ENCODE results near the gene SINHCAF.

Gene SINHCAF

DNA sequence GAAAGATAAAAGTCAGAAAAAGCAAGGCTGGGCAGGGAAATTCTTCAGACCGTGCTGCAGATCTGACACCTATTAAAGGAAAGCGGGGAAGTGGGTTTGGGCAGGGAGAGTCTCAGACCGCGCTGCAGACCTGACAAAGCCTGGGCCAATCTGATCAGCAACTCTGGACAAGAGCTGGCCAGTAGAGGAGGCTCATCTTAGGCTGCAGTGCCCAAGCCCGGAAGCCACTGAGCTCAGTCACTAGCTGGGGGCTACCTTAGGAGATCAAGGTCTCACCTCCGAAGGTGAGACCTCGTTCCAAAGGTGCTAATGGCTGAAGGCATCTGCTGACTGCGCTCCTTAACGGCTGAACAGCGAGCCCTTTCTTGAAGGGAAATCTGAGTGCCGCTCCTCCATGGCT, 60.2 kb downstream of the SINHCAF start:
- H3K9ac ChIP-seq (ENCODE audit: low read length) = no peak overlapping the region
- TF ChIP-seq, protein P1, sequence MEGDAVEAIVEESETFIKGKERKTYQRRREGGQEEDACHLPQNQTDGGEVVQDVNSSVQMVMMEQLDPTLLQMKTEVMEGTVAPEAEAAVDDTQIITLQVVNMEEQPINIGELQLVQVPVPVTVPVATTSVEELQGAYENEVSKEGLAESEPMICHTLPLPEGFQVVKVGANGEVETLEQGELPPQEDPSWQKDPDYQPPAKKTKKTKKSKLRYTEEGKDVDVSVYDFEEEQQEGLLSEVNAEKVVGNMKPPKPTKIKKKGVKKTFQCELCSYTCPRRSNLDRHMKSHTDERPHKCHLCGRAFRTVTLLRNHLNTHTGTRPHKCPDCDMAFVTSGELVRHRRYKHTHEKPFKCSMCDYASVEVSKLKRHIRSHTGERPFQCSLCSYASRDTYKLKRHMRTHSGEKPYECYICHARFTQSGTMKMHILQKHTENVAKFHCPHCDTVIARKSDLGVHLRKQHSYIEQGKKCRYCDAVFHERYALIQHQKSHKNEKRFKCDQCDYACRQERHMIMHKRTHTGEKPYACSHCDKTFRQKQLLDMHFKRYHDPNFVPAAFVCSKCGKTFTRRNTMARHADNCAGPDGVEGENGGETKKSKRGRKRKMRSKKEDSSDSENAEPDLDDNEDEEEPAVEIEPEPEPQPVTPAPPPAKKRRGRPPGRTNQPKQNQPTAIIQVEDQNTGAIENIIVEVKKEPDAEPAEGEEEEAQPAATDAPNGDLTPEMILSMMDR (IDR thresholded peaks at IDR 0.05; ENCODE audit: low read depth, low read length) = no peak
- no peak for TF ChIP-seq EZH2phosphoT487 (IDR thresholded peaks at IDR 0.05; ENCODE audit: low read depth)
- peaks cover 10% of the 10 kb centered on the region for H3K4me1 ChIP-seq (ENCODE audit: low read length)
- H3K4me2 ChIP-seq (ENCODE audit: low read length) = no peak overlapping the region
- no peaks in the 10 kb centered on the region for H4K20me1 ChIP-seq (ENCODE audit: insufficient read depth, low read length)
- H2AFZ ChIP-seq (ENCODE audit: low read depth, low read length) = no peak overlapping the region
- no peaks in the 10 kb centered on the region for H3K79me2 ChIP-seq (ENCODE audit: low read length)
- no peaks in the 10 kb centered on the region for H3K9me3 ChIP-seq (ENCODE audit: insufficient read depth, low read length)
- H3K4me3 ChIP-seq (ENCODE audit: low read length) = no peak overlapping the region
- H3K27ac ChIP-seq (ENCODE audit: low read length) = no peak overlapping the region
- no peaks in the 10 kb centered on the region for H3K27me3 ChIP-seq (ENCODE audit: low read depth, low read length)
- H3K36me3 ChIP-seq (replicated peaks; ENCODE audit: low read depth, low read length) = peaks cover 10% of the 10 kb centered on the region

DNA sequence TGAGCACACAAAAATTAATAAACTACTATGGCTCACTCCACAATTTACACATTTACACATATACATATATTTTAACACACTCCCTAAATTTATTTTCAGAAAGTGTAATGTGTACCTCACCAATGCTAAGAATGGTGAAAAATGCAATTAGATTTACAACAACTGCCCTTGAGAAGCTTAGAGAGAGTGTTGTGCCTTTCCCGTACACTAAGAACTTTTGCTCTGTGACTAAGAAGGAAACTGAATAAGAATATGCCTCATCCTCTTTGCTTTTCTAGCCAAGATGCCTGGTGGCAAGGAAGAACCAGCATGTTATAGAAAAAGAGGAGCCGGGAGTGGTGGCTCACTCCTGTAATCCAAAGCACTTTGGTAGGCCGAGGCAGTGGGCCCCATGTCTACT, 62.3 kb downstream of the SINHCAF start:
- no peaks in the 10 kb centered on the region for H3K27me3 ChIP-seq (ENCODE audit: low read depth, low read length)
- H3K9me3 ChIP-seq (ENCODE audit: insufficient read depth, low read length) = no peaks in the 10 kb centered on the region
- H3K4me2 ChIP-seq (ENCODE audit: low read length) = no peak overlapping the region
- no peak overlapping the region for H3K27ac ChIP-seq (ENCODE audit: low read length)
- no peaks in the 10 kb centered on the region for H3K79me2 ChIP-seq (ENCODE audit: low read length)
- H3K36me3 ChIP-seq (replicated peaks; ENCODE audit: low read depth, low read length) = no peaks in the 10 kb centered on the region
- no peak overlapping the region for H3K9ac ChIP-seq (ENCODE audit: low read length)
- TF ChIP-seq, protein P1 (IDR thresholded peaks at IDR 0.05; ENCODE audit: low read depth, low read length) = no peak
- no peak for TF ChIP-seq EZH2phosphoT487 (IDR thresholded peaks at IDR 0.05; ENCODE audit: low read depth)
- peaks cover 10% of the 10 kb centered on the region for H3K4me1 ChIP-seq (ENCODE audit: low read length)
- no peak overlapping the region for H2AFZ ChIP-seq (ENCODE audit: low read depth, low read length)
- no peak overlapping the region for H3K4me3 ChIP-seq (ENCODE audit: low read length)
- no peaks in the 10 kb centered on the region for H4K20me1 ChIP-seq (ENCODE audit: insufficient read depth, low read length)

DNA sequence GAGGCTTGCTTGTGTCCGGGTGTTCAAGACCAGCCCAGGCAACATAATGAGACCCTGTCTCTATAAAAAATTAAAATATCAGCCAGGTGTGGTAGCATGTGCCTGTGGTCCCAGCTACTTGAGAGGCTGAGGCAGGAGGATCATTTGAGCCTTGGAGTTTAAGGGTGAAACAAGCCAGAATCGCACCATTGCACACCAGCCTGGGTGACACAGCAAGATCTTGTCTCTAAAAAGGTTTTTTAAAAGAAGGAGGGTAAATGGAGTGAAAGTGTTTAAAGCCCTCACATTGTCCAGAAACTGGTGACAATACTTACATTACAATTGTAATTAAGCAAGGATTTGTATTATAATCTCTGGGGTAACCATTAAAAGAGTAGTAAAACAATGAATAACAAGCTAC, 64.2 kb downstream of the SINHCAF start:
- Histone ChIP-seq H3K9me3 (ENCODE audit: insufficient read depth, low read length) (no peaks in the 10 kb centered on the region), H2AFZ (ENCODE audit: low read depth, low read length) (no peak overlapping the region), H3K4me2 (ENCODE audit: low read length) (no peak overlapping the region), H3K36me3 (replicated peaks; ENCODE audit: low read depth, low read length) (no peaks in the 10 kb centered on the region), H3K4me1 (ENCODE audit: low read length) (peaks cover 10% of the 10 kb centered on the region), H4K20me1 (ENCODE audit: insufficient read depth, low read length) (no peaks in the 10 kb centered on the region), H3K27ac (ENCODE audit: low read length) (no peak overlapping the region), H3K9ac (ENCODE audit: low read length) (no peak overlapping the region), H3K27me3 (ENCODE audit: low read depth, low read length) (no peaks in the 10 kb centered on the region), H3K4me3 (ENCODE audit: low read length) (no peak overlapping the region), H3K79me2 (ENCODE audit: low read length) (no peaks in the 10 kb centered on the region)
- no peak for TF ChIP-seq EZH2phosphoT487 (IDR thresholded peaks at IDR 0.05; ENCODE audit: low read depth)
- TF ChIP-seq, protein P1 (IDR thresholded peaks at IDR 0.05; ENCODE audit: low read depth, low read length) = no peak

DNA sequence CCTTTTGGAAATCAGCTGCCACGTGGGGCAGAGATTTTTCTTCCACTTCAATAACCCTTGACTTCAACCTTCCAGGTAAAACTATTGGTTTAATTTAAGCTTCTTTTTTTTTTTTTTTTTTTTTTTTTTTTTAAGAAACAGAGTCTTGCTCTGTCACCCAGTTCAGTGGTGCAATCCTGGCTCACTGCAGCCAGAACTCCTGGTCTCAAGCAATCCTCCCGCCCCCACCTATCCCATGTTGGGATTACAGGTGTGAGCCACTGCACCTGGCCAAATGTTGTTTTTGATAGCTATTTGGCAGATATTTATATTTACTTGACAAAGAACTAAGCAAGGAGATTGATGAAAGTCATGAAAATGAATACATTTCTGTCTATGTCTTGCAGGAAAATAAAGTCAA, 65.1 kb downstream of the SINHCAF start:
- Histone ChIP-seq H3K9me3 (ENCODE audit: insufficient read depth, low read length) (no peaks in the 10 kb centered on the region), H2AFZ (ENCODE audit: low read depth, low read length) (no peak overlapping the region), H3K4me3 (ENCODE audit: low read length) (no peak overlapping the region), H3K9ac (ENCODE audit: low read length) (no peak overlapping the region), H3K27me3 (ENCODE audit: low read depth, low read length) (no peaks in the 10 kb centered on the region), H3K27ac (ENCODE audit: low read length) (no peak overlapping the region), H3K36me3 (replicated peaks; ENCODE audit: low read depth, low read length) (no peaks in the 10 kb centered on the region), H4K20me1 (ENCODE audit: insufficient read depth, low read length) (no peaks in the 10 kb centered on the region), H3K4me2 (ENCODE audit: low read length) (no peak overlapping the region), H3K4me1 (ENCODE audit: low read length) (peaks cover 10% of the 10 kb centered on the region), H3K79me2 (ENCODE audit: low read length) (no peaks in the 10 kb centered on the region)
- TF ChIP-seq, protein P1 (IDR thresholded peaks at IDR 0.05; ENCODE audit: low read depth, low read length) = no peak
- no peak for TF ChIP-seq EZH2phosphoT487 (IDR thresholded peaks at IDR 0.05; ENCODE audit: low read depth)

All from OCI-LY3 (cell line).